ENCODE data around the gene GLYR1. TPM values are rescaled to one million over a fixed set of nuclear protein-coding genes. Genes with fewer than 3 reads are reported as not detected.

The GLYR1 gene
- total RNA-seq, 2 donors from 2014 or later = 57.4 to 60.8 TPM

GRCh38 chr16:4832698-4833343 is 14.3 kb downstream of the GLYR1 start:
- intact Hi-C loops (cut with DNase I) = no loop called here
- TF ChIP-seq POLR2A (IDR thresholded peaks at IDR 0.05) (no peak), POLR2AphosphoS5 (IDR thresholded peaks at IDR 0.05) (no peak)
- TF ChIP-seq, protein P1, sequence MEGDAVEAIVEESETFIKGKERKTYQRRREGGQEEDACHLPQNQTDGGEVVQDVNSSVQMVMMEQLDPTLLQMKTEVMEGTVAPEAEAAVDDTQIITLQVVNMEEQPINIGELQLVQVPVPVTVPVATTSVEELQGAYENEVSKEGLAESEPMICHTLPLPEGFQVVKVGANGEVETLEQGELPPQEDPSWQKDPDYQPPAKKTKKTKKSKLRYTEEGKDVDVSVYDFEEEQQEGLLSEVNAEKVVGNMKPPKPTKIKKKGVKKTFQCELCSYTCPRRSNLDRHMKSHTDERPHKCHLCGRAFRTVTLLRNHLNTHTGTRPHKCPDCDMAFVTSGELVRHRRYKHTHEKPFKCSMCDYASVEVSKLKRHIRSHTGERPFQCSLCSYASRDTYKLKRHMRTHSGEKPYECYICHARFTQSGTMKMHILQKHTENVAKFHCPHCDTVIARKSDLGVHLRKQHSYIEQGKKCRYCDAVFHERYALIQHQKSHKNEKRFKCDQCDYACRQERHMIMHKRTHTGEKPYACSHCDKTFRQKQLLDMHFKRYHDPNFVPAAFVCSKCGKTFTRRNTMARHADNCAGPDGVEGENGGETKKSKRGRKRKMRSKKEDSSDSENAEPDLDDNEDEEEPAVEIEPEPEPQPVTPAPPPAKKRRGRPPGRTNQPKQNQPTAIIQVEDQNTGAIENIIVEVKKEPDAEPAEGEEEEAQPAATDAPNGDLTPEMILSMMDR (IDR thresholded peaks at IDR 0.05) = no peak
- no peak for DNase-seq (ENCODE audit: low spot score)
- Histone ChIP-seq H3K4me1 (replicated peaks) (peaks cover 7% of the 10 kb centered on the region), H3K4me3 (no peak overlapping the region), H3K27ac (no peak overlapping the region), H3K27me3 (replicated peaks; ENCODE audit: insufficient read depth) (no peaks in the 10 kb centered on the region), H3K9me3 (no peaks in the 10 kb centered on the region), H3K36me3 (peaks cover 0 to 8% of the 10 kb centered on the region in 2 donors)
- WGBS = 71% methylated on average over 6 of the region's 6 CpGs

DNA sequence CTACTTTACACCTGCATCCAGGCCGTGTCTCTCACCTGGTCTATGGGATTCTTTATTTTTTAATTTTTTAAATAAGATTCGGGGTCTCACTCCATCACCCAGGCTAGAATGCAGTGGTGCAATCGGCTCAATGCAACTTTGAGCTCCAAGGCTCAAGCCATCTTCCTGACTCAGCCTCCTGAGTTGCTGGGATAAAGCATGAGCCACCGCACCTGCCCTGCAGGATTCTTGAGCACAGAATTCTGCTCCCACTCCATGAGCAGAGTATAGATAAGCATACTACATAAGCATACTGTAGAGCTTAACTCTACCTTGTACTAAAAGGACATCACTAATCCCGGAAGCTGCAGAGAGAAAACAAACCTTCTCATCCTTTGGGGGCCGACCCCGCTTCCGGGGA is 15.5 kb downstream of the GLYR1 start:
- Histone ChIP-seq H3K36me3 (peaks cover 6 to 8% of the 10 kb centered on the region in 2 donors), H3K27ac (no peak overlapping the region), H3K4me3 (no peak overlapping the region), H3K4me1 (replicated peaks) (peaks cover 7% of the 10 kb centered on the region), H3K9me3 (no peaks in the 10 kb centered on the region), H3K27me3 (replicated peaks; ENCODE audit: insufficient read depth) (no peaks in the 10 kb centered on the region)
- no peak for DNase-seq (ENCODE audit: low spot score)
- no peak for TF ChIP-seq POLR2A (IDR thresholded peaks at IDR 0.05)
- TF ChIP-seq, protein P1 (IDR thresholded peaks at IDR 0.05) = no peak
- TF ChIP-seq POLR2AphosphoS5 (IDR thresholded peaks at IDR 0.05) = no peak
- 98% methylated on average over 8 of the region's 8 CpGs for WGBS
- intact Hi-C loops (cut with DNase I) = no loop called here

- 86% methylated on average over 7 of the region's 7 CpGs for whole genome bisulfite sequencing
These were observed 16.7 kb downstream of the GLYR1 start for GRCh38 chr16:4830408-4830807.

DNA sequence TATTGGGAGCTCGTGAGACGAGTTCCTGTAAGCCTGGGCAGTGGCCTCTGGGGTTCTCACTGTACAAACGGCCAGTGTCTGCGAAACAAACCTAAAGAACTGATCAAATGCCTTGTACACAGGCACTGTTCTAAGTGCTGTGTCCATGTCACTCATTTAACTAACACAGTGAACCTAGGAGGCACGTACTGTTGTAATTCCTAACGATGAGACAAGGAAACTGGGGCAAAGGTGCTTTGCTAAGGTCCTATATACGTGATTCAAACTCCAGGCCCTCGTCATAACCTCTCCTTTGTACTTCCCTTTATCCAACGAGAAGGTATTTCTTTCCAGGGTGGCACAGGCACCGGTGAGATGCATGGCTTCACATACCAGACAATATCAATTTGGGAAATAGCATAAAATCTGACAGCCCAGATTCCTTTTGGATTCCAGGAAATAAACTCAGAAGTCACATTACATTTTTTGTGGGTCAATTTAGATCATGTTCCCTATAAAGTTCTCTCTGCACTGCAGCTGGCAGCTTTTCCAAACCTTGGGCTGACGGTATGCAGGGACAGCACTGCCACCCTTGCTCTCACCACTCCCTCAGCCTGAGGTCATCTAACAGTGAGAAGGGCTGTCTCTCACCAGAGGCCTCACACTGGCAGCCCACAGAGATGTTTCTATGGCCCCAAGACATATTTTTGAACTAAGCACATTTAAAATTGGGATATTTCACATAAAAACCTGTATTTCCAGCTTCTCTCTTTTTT is 18.3 kb downstream of the GLYR1 start:
- H3K9me3 ChIP-seq = no peaks in the 10 kb centered on the region
- no peaks in the 10 kb centered on the region for H3K27me3 ChIP-seq (replicated peaks; ENCODE audit: insufficient read depth)
- peak overlapping the region; percentile 10 to 35 for H3K27ac ChIP-seq
- DNase-seq (ENCODE audit: low spot score) = peak; percentile 26
- no peak overlapping the region for H3K4me3 ChIP-seq
- peaks cover 7% of the 10 kb centered on the region for H3K4me1 ChIP-seq (replicated peaks)
- 76% methylated on average over 11 of the region's 11 CpGs for WGBS
- peaks cover 6 to 8% of the 10 kb centered on the region in 2 donors for H3K36me3 ChIP-seq
- no peak for TF ChIP-seq POLR2A (IDR thresholded peaks at IDR 0.05)
- TF ChIP-seq POLR2AphosphoS5 (IDR thresholded peaks at IDR 0.05) = peak; percentile 21
- TF ChIP-seq, protein P1 (IDR thresholded peaks at IDR 0.05) = no peak
- intact Hi-C loops (cut with DNase I) = no loop called here

More at GRCh38 chr16:4830408-4830807, 16.7 kb downstream of the GLYR1 start:
- intact Hi-C loops (cut with DNase I) = no loop called here
- H3K4me1 ChIP-seq (replicated peaks) = peaks cover 7% of the 10 kb centered on the region
- no peak for DNase-seq (ENCODE audit: low spot score)
- H3K4me3 ChIP-seq = no peak overlapping the region
- H3K9me3 ChIP-seq = no peaks in the 10 kb centered on the region
- no peak overlapping the region for H3K27ac ChIP-seq
- H3K36me3 ChIP-seq = peaks cover 6 to 8% of the 10 kb centered on the region in 2 donors
- no peaks in the 10 kb centered on the region for H3K27me3 ChIP-seq (replicated peaks; ENCODE audit: insufficient read depth)
- TF ChIP-seq, protein P1 (IDR thresholded peaks at IDR 0.05) = no peak
- TF ChIP-seq POLR2AphosphoS5 (IDR thresholded peaks at IDR 0.05) = no peak
- no peak for TF ChIP-seq POLR2A (IDR thresholded peaks at IDR 0.05)
